ENCODE results near the gene RHOBTB1.

- no peak for TF ChIP-seq CTCF (IDR thresholded peaks at IDR 0.05; ENCODE audit: borderline replicate concordance, extremely low read depth, low read length, poor library complexity, severe bottlenecking)
- no peak for TF ChIP-seq EZH2 (IDR thresholded peaks at IDR 0.05; ENCODE audit: borderline replicate concordance, low read depth, low read length, severe bottlenecking)
These were observed 6.3 kb upstream of the RHOBTB1 start for GRCh38 chr10:60950300-60950699.

Measured in DND-41 (cell line).